GM19324 (cell line): Measurements from ENCODE around the gene RAB7A.
"Not testable (repeated sequence)": the region's sequence is repeated elsewhere in the genome, so short reads cannot be mapped to it uniquely, and the experiment has no call there.

Experiments used
- ATAC-seq: cut with Tn5 transposase; IDR thresholded peaks from one replicate; pipeline ENCODE4 v1.9.1; 2021; ENCODE audit warnings: mild to moderate bottlenecking, moderate library complexity; ENCODE audit not compliant: unreplicated experiment, low FRiP score

Gene RAB7A

GRCh38 chr3:128814519-128815317 lies 88.7 kb downstream of the RAB7A start:
- ATAC-seq: no peak

- no peak for ATAC-seq
Measured at GRCh38 chr3:128815318-128816064, 89.5 kb downstream of the RAB7A start.

GRCh38 chr3:128818186-128818787 lies 92.3 kb downstream of the RAB7A start:
- no peak for ATAC-seq

- no peak for ATAC-seq
Measured at GRCh38 chr3:128820252-128820839, 94.4 kb downstream of the RAB7A start.

GRCh38 chr3:128823008-128823407 lies 97.0 kb downstream of the RAB7A start:
- ATAC-seq: no peak

GRCh38 chr3:128823631-128824030 lies 97.6 kb downstream of the RAB7A start:
- ATAC-seq: no peak

- ATAC-seq: no peak
Measured at GRCh38 chr3:128824132-128824850, 98.3 kb downstream of the RAB7A start.

GRCh38 chr3:128825117-128825725 lies 99.2 kb downstream of the RAB7A start:
- no peak for ATAC-seq

- ATAC-seq: not testable (repeated sequence)
Measured at GRCh38 chr3:128829087-128829486, 103.1 kb downstream of the RAB7A start.

GRCh38 chr3:128829925-128830625 lies 104.1 kb downstream of the RAB7A start:
- ATAC-seq: not testable (repeated sequence)

- not testable (repeated sequence) for ATAC-seq
Measured at GRCh38 chr3:128830762-128831161, 104.8 kb downstream of the RAB7A start.

- not testable (repeated sequence) for ATAC-seq
Measured at GRCh38 chr3:128832979-128833378, 107.0 kb downstream of the RAB7A start.

GRCh38 chr3:128835096-128835495 lies 109.1 kb downstream of the RAB7A start:
- ATAC-seq: no peak

- ATAC-seq: no peak
Measured at GRCh38 chr3:128841926-128842920, 116.2 kb downstream of the RAB7A start.

GRCh38 chr3:128844502-128844901 lies 118.5 kb downstream of the RAB7A start:
- ATAC-seq: no peak

GRCh38 chr3:128845119-128845777 lies 119.3 kb downstream of the RAB7A start:
- no peak for ATAC-seq

GRCh38 chr3:128845778-128846485 lies 119.9 kb downstream of the RAB7A start:
- ATAC-seq: no peak
